ENCODE measurements around the gene KRT83. TPM values are rescaled to one million over a fixed set of nuclear protein-coding genes. Genes with fewer than 3 reads are reported as not detected.
"Not testable (repeated sequence)": the region's sequence is repeated elsewhere in the genome, so short reads cannot be mapped to it uniquely, and the experiment has no call there.

The KRT83 gene
- total RNA-seq, 1 donor = not detected

- Histone ChIP-seq H3K4me3 (ENCODE audit: low read length) (no peak overlapping the region), H3K4me1 (ENCODE audit: insufficient read depth, low read length) (no peaks in the 10 kb centered on the region), H3K9me3 (ENCODE audit: low read depth, low read length) (no peaks in the 10 kb centered on the region), H3K27me3 (ENCODE audit: insufficient read depth, low read length) (peaks cover 32% of the 10 kb centered on the region)
Observed at GRCh38 chr12:52313461-52313860, 7.7 kb downstream of the KRT83 start.

- Histone ChIP-seq H3K4me1 (ENCODE audit: insufficient read depth, low read length) (peaks cover 6% of the 10 kb centered on the region), H3K4me3 (ENCODE audit: low read length) (no peak overlapping the region), H3K27me3 (ENCODE audit: insufficient read depth, low read length) (peaks cover 45% of the 10 kb centered on the region), H3K9me3 (ENCODE audit: low read depth, low read length) (no peaks in the 10 kb centered on the region)
Observed at GRCh38 chr12:52312086-52312485, 9.1 kb downstream of the KRT83 start.

DNA sequence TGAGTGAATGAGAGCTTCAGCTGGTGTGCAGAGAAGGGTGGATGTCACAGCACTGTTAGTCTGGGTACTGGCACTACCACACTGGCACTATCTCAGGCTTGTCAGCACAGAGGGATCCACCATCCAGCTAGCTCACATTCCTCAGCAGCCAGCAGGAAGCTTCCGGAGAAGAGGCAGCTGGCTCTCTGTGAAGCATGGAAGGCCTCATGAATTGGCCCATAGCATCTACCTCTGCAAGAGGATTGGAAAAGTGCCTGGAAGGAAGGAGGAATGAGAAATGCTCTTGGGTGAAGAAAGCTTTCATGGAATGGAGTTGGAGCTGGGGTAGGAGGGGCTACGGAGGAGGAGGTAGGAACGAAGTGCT is 9.9 kb downstream of the KRT83 start:
- no peak overlapping the region for H3K4me3 ChIP-seq (ENCODE audit: low read length)
- H3K4me1 ChIP-seq (ENCODE audit: insufficient read depth, low read length) = peaks cover 6% of the 10 kb centered on the region
- H3K27me3 ChIP-seq (ENCODE audit: insufficient read depth, low read length) = peaks cover 52% of the 10 kb centered on the region
- no peaks in the 10 kb centered on the region for H3K9me3 ChIP-seq (ENCODE audit: low read depth, low read length)

DNA sequence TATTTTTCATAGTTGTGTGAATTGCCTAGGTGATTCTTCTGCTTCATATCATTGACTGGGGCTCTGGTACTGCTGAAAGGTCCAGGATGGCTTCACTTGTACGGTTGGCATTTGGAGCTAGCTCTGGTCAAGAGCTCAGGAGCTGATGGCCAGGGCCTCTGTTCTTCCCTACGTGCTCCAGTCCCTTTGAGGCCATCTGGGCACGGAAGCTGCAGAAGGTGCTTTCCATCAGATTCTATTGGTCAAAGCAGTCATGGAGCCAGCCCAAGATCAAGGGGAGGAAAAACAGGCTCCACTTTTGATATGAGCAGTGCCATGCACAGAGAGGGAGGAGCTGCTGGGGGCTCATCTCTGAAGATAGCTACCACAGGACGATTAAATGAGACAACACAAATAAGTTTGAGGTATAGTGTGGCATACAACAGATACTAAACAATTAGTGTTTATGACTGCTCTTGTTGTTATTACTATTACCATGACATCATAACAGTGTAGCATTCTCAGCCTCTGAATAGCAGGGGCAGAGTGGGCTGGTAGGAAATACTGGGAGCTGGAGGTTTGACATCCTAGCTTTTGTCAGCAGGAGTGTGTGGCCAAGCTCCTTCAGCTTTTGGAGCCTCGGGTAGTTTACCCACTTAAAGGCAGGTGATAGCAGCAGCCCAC is 10.4 kb downstream of the KRT83 start:
- H3K9me3 ChIP-seq (ENCODE audit: low read depth, low read length) = no peaks in the 10 kb centered on the region
- peaks cover 6% of the 10 kb centered on the region for H3K4me1 ChIP-seq (ENCODE audit: insufficient read depth, low read length)
- H3K27me3 ChIP-seq (ENCODE audit: insufficient read depth, low read length) = peaks cover 53% of the 10 kb centered on the region
- no peak overlapping the region for H3K4me3 ChIP-seq (ENCODE audit: low read length)

DNA sequence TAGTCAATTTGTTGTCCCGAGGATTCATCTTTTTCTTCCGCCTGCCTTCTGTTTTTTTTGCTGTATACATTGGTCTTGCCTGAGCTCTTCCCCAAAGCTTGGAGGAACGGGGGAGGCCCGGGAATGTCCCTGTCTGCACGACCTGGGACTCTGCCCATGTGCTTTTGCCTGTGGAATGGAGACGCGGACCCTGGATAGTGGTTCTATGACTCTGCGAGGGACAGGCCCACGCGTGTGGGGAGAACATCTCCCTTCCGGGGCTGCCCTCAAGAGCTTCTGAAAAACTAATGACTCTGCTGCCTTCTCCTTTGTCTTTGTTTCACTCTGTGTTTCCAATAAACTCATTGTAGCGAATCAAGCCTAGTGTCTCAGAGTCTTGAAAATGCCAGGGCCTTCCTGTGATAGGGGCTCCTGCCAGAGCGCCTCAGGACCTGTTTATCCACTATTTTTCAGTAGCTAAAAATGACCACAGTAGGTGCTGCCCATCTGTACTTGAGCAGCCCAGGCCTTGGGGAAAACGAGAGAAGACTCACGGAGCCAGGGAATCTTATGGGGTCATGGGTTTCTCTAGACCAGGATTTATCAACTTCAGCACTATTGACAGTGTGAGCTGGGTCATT is 12.3 kb downstream of the KRT83 start:
- Histone ChIP-seq H3K9me3 (ENCODE audit: low read depth, low read length) (no peaks in the 10 kb centered on the region), H3K4me1 (ENCODE audit: insufficient read depth, low read length) (peaks cover 6% of the 10 kb centered on the region), H3K4me3 (ENCODE audit: low read length) (no peak overlapping the region), H3K27me3 (ENCODE audit: insufficient read depth, low read length) (peaks cover 53% of the 10 kb centered on the region)

DNA sequence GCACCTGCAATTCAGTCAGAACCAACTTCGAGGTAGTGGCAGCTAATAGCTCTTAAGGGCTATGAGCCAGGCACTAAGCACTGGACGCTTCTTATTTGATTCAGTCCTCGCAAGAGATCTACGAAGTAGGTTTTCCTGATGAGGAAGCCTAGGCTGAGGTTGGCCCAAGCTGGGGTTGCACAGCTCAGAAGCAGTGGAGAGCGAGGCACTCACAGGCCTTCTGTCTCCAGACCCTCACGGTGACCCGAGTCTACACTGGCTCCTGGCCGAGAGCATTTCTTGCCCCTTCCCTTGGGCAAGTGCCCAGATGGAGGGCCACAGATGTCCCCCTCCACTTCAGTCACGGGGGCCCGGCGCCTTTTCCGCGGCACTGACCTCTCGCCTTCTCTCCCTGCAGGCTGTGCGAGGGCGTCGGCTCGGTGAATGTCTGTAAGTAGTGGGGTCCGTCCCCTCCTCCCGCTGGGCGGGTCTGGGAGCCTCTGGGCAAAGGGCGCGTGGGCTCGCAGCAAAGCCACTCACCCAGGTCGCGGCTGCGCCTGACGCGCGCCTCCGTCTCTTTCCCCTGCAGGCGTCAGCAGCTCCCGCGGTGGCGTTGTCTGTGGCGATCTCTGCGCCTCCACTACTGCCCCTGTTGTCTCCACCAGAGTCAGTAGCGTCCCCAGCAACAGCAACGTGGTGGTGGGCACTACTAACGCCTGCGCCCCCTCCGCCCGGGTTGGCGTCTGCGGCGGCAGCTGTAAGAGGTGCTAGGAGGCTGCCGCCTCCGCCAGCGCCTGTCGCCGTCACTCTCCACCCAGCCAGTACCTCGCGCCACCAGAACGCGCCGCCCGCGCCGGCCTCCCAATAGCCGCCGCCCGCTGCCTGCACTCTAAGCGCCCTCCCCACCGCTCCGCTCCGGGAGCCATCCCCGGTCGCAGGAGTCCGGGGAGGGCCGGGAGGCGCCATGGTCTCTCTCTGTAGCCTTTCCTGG is 13.1 kb downstream of the KRT83 start:
- Histone ChIP-seq H3K4me1 (ENCODE audit: insufficient read depth, low read length) (peaks cover 6% of the 10 kb centered on the region), H3K27me3 (ENCODE audit: insufficient read depth, low read length) (peaks cover 53% of the 10 kb centered on the region), H3K4me3 (ENCODE audit: low read length) (no peak overlapping the region), H3K9me3 (ENCODE audit: low read depth, low read length) (no peaks in the 10 kb centered on the region)

- no peaks in the 10 kb centered on the region for H3K9me3 ChIP-seq (ENCODE audit: low read depth, low read length)
Observed at GRCh38 chr12:52306731-52307130, 14.5 kb downstream of the KRT83 start.

DNA sequence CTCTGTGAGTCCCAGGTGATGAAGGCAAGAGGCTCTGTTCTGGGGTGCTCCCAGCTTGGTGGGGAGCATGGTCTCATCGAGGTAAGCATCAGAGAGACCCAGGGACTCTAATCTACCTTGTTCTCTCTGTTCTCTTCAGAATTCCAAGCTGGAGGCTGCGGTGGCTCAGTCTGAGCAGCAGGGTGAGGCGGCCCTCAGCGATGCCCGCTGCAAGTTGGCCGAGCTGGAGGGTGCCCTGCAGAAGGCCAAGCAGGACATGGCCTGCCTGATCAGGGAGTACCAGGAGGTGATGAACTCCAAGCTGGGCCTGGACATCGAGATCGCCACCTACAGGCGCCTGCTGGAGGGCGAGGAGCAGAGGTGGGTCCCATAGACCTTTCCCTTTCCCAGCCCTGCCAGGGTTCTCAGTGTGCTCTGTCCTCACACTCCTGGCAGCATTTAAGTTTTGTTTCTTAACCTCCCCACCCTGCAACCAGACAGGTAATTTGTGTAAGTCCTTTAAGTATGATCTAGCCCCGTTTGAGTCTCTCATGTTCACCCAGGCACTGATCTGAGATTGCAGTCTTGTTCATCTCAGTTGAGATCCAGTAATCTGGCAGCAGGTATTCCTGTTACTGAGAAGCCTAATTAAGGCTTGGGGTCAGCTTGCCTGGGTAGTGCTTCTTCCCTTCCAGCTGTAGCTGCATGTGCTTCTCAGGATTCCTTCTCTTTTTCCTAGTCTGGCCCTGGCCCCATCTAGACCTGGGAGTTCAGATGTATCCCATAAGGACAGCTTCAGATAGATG is 15.1 kb downstream of the KRT83 start:
- Histone ChIP-seq H3K27me3 (ENCODE audit: insufficient read depth, low read length) (peaks cover 46% of the 10 kb centered on the region), H3K4me3 (ENCODE audit: low read length) (no peak overlapping the region), H3K4me1 (ENCODE audit: insufficient read depth, low read length) (peaks cover 6% of the 10 kb centered on the region), H3K9me3 (ENCODE audit: low read depth, low read length) (no peaks in the 10 kb centered on the region)

More at GRCh38 chr12:52306731-52307130, 14.5 kb downstream of the KRT83 start:
- Histone ChIP-seq H3K4me3 (ENCODE audit: low read length) (no peak overlapping the region), H3K4me1 (ENCODE audit: insufficient read depth, low read length) (peaks cover 6% of the 10 kb centered on the region), H3K27me3 (ENCODE audit: insufficient read depth, low read length) (peaks cover 52% of the 10 kb centered on the region)

GRCh38 chr12:52304941-52305411 is 16.2 kb downstream of the KRT83 start:
- not testable (repeated sequence) for H3K9me3 ChIP-seq (ENCODE audit: low read depth, low read length); H3K4me3 ChIP-seq (ENCODE audit: low read length); H3K4me1 ChIP-seq (ENCODE audit: insufficient read depth, low read length)
- H3K27me3 ChIP-seq (ENCODE audit: insufficient read depth, low read length) = peaks cover 40% of the 10 kb centered on the region

- peaks cover 32% of the 10 kb centered on the region for H3K27me3 ChIP-seq (ENCODE audit: insufficient read depth, low read length)
- not testable (repeated sequence) for H3K4me1 ChIP-seq (ENCODE audit: insufficient read depth, low read length); H3K4me3 ChIP-seq (ENCODE audit: low read length); H3K9me3 ChIP-seq (ENCODE audit: low read depth, low read length)
Observed at GRCh38 chr12:52302242-52302914, 18.8 kb downstream of the KRT83 start.

GRCh38 chr12:52301721-52302120 is 19.5 kb downstream of the KRT83 start:
- H3K4me1 ChIP-seq (ENCODE audit: insufficient read depth, low read length); H3K9me3 ChIP-seq (ENCODE audit: low read depth, low read length); H3K4me3 ChIP-seq (ENCODE audit: low read length): not testable (repeated sequence)
- H3K27me3 ChIP-seq (ENCODE audit: insufficient read depth, low read length) = peaks cover 29% of the 10 kb centered on the region

GRCh38 chr12:52300796-52301691 is 20.2 kb downstream of the KRT83 start:
- H3K4me3 ChIP-seq (ENCODE audit: low read length) = no peak overlapping the region

DNA sequence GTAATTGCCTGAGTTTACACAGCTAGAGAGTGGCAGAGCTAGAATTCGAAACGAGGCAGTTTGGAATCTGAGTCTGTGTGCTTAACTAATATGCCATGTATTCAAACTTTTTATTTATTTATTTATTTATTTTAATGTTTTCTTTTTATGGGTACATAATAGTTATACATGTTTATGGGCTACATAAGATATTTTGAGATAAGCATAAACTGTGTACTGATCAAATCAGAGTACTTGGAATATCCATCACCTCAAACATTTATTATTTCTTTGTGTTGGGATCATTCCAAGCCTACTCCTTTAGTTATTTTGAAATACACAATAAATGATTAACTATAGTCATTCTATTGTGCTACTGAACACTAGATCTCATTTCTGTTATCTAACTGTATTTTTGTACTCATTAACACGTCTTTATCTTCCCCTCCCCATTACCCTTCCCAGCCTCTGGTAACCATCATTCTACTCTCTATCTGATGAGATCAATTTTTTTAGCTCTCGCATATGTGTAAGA is 22.5 kb downstream of the KRT83 start:
- Histone ChIP-seq H3K27me3 (ENCODE audit: insufficient read depth, low read length) (peaks cover 23% of the 10 kb centered on the region), H3K4me3 (ENCODE audit: low read length) (no peak overlapping the region), H3K9me3 (ENCODE audit: low read depth, low read length) (no peaks in the 10 kb centered on the region)

More at GRCh38 chr12:52300796-52301691, 20.2 kb downstream of the KRT83 start:
- H3K4me1 ChIP-seq (ENCODE audit: insufficient read depth, low read length) = peaks cover 5% of the 10 kb centered on the region
- H3K27me3 ChIP-seq (ENCODE audit: insufficient read depth, low read length) = peaks cover 23% of the 10 kb centered on the region
- H3K9me3 ChIP-seq (ENCODE audit: low read depth, low read length) = no peaks in the 10 kb centered on the region

More for the DNA sequence above, 22.5 kb downstream of the KRT83 start:
- H3K4me1 ChIP-seq (ENCODE audit: insufficient read depth, low read length) = peaks cover 23% of the 10 kb centered on the region

All from mononuclear cell (primary cell).